GM18520 (cell line): ENCODE results near the gene AKT1.

Source experiments
- ATAC-seq: cut with Tn5 transposase; IDR thresholded peaks from one replicate; pipeline ENCODE4 v1.9.1; 2021; ENCODE audit not compliant: unreplicated experiment

The AKT1 gene

DNA sequence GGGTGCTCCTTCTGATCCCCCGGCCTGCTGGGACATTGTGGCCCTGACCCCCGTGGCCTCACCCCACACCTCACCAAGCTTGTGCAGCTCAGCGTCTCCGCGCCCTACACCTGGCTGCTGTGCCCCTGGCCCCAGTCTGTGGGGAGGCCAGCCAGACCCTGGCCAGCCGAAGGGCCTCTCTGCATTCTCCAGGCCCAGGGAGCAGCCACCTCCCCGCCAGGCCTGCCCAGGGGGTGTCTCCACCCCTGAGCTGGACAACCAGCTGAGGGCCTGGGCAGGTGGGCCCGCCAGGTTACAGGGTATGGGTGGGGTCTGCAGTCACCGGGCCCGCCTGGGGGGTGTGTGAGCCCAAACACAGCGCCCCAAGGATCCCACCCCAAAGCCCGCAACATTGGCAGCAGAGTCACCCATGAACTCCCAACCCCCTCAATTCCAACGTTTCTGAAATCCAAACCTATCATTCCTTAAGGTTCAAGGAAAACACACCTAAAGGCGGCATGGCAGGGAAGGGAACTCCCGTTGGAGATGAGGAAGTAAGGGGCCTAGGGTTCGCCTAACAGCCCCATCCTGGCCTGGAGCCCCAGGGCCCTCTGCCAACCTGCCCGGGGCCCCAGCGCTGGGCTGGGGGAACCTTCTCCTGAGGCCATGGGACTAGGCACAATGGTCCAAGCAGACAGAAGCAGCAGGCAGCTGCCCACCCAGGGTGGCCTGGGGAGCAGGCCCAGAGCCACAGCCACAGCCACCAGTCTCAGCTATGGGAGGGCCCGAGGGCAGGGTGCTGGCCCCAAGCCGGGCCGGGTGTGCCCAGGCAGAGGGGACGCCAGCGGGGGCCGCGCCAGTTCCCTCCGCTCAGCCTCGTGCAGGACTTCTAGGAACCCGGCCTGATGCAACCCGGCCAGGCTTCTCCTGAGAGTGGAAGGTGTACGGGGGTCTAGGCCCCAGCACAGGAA lies 8.5 kb downstream of the AKT1 start:
- ATAC-seq = no peak

DNA sequence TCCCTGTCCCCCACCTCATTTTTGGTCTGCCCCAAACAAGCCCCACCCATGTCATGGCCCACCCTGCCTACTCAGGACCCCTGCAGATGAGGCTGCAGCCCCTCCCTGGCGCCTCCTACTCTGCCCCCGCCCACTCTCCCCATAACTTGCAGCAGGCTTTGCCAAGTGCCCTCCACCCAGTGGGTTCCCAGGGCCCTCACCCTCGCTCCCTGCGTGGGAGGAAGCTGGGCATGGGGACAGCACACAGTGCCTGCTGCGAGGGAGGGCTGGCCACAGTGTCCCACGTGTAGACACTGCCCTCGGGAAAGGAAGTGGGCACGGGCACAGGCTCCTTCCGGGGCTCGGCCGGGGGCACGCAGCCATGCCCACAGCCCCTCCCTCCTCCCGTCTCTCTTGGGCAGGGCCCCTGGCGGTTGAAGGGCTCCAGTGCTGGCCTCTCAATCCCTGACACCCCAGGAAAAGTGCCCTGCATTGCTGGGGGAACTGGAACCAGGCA lies 9.4 kb downstream of the AKT1 start:
- no peak for ATAC-seq

DNA sequence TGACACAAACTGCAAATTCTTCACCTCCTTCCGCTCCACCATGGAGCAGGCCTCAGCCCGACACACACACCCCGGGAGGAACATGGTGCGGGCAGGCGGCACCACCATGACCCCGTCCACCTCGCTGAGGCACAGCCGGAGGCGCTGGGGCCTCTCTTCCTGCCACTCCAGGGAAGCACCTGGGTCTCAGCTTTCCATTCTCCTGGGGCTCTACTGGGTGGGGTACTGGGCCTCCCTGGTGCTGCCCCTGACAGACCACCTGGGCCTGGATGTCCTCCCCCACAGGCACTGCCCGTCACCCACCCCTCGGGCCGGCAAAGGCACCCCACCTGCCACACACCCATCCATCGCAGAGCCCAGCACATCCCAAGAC lies 9.9 kb downstream of the AKT1 start:
- no peak for ATAC-seq

DNA sequence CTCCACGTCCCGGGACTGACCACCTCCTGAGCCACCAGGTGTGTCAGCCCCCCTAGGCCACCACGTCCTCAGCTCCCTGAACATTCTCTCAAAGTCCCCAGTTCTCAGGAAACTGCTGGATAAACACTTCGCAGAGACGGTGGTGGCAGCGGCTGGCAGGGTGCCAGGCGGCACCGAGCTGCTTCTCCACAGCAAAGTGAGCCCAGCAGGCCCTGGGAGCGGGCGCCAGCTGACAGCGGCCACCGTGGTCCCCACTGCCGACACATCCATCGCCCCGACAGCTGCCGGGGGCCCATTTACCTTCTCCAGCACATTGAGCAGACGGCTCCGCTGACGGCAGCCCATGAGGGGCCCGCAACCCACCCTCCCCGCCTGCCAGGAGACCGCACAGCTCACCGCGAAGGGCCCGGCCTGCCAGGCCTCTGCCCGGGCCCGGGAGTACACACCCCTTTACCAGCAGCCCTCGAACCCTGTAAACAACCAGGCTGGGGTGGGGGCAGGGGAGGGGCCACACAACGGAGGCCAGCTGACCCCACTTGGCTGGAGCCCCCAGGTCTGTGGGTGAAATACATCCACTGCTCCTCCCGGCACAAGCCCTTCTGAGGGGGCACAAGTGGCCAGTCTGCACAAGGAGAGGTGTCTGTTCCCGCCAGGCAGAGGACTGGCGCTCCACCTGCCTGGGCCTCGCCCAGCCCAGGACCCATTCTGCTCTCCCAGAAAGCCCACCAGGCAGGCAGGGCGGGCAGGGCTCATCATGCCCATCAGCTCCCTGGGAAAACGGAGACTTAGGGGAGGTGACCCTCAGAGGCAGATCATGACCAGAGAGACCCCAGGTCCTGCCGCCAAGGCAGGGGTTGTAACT lies 10.5 kb downstream of the AKT1 start:
- ATAC-seq = no peak

DNA sequence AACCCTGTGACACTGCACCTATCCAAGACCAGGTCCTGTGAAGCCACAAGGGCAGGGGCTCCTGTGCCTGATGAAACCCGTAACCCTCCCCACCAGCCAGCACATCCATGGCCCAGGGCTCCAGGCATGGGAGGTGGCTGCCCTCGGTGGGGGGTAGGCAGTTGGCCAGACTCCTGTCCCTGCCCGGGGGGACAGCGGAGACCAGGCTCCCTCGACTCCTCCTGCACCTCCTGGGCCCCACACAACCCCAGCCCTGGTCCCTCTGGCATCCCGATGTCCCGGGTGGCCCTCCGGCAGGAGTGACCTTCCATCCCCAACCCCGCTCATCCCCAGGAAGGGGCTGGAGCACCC lies 11.4 kb downstream of the AKT1 start:
- no peak for ATAC-seq

DNA sequence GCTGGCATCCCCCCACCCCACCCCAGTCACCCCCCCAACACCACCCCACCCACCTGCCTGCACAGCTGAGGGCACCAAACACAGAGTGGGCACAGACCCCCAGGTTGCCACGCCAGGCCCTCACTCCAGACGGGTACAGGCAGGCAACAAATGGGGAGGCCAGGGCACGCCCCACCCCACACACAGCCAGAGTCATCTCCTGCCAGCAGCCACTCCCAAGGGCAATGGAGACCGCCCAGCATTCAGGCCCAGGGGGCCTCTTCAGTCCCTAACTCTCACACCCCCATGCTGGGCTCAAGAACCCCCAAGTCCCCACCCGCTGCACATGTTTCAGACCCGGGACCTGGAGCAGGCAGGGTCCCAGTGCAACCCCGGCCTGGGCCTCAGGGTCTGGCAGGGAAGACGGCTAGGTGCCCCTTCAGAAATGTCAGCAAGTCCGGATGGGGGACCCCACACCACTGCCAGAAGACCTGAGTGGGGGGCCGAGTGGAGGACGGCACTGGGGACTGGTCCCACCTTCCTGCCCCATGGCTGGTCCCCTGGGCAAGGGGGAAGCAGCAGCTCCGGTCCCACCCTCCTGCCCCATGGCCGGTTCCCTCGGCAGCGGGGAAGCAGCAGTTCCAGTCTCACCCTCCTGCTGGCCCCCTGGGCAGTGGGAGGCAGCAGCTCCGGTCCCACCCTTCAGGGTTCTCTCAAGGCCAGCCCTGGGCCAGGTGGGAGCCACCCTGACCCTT lies 11.9 kb downstream of the AKT1 start:
- ATAC-seq = no peak

DNA sequence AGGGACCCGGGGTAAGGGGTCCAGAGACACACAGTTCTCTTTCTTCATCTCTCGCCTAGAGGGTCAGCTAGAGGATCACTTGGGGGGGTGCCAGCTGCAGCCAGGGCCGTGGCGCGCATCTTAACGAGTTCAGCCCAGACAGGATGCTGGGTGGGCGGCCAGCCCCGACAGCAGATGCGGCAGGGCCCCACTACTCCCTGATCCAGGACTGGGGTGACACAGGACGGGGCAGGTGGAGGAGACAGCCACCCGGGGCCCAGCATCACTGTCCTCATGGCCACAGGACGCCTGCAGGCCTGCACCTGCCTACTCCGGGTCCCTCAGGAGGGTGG lies 12.8 kb downstream of the AKT1 start:
- ATAC-seq = no peak

DNA sequence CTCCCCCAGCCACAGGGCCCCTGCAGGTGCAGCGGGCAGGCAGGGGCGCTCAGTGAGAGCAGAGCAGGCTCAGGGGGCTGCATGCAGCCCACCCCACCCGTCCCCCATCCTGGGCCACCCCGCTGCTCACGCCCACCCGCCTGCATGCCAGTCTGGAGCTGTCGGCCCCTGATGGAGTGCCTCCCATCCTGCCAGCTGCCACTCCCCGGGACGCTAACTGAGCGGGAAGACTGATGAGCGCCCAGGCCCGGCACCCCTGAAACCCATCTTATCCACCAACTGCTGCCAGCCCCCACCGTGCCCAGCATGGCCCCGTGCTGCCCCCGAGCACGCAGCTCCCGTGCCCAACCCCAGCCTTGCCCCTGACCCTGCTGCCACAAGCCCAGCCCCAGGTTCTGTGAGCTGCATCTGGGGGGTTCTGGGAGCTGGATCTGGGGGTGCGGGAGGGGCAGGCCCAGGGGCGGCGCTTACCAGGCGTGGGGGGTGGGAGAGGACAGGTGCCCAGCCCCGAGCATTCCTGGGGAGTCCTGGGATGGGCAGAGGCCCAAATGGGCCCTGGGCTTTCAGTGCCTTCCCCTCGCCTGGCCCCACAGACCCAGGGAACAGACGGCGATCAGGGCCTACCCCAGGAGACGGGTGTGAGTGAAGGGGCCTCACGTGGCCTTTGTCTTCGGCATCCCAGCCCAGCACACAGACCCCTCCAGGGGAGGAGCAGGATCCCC lies 13.3 kb downstream of the AKT1 start:
- no peak for ATAC-seq

DNA sequence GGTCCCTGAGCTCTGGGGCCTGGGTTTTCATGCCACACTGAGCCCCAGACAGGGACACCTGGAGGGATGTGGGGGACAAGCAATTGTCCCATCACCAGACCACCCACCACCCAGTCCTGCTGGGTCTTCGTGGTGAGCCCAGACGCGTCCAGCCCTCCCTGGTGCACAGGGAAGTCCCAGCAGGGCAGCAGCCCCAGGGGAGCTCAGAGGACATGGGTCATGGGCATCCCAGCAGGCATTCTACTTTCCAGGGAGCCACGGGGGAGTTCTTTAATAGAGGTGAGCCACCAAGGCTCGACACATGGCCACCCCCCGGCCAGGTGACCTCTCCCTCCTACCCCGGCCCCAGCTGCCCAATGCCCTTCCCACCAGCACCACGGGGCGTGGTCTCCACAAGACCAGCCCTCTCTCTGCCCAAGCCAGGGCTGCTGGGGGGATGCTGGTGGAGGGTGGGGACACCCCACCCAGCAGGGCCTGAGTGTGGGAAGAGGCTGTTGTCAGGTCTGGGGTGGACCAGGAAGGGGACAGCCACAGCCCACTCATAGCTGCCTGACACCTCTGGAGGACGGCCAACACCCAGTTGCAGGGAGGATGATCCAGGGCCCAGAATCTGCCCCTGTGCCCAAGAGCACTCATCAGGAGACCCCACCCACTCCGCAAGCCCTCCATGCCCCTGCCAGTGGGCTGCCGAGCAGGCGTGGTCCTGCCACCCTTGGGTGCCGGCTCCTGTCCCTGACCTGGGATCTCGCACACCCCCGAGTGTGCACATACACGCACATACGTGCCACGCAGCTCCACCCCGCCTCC lies 14.1 kb downstream of the AKT1 start:
- no peak for ATAC-seq

DNA sequence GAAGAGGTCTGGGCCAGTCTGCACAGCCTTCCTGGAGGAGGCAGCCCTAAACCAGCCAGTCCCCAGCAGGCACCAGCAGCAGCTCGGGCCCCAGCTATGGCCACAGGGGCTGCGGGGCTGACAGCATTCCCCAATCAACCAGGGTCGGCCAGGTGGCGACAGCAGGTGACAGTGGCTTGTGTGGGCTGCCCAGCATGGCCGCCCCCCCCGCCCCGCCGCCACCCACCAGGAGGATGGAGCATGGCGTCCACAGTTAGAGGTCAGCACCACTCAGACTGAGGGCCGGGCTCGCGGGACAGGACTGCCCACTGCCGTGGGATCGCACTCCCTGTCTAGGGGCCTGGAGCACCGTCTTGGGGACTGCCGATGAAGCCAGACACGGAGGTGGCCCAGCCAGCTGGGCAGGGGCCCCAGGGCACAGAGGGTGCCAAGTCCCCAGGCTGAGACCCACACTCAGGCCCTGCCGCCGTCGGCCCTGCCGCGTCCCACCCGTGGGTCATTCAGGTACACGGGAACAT lies 15.0 kb downstream of the AKT1 start:
- ATAC-seq = no peak

DNA sequence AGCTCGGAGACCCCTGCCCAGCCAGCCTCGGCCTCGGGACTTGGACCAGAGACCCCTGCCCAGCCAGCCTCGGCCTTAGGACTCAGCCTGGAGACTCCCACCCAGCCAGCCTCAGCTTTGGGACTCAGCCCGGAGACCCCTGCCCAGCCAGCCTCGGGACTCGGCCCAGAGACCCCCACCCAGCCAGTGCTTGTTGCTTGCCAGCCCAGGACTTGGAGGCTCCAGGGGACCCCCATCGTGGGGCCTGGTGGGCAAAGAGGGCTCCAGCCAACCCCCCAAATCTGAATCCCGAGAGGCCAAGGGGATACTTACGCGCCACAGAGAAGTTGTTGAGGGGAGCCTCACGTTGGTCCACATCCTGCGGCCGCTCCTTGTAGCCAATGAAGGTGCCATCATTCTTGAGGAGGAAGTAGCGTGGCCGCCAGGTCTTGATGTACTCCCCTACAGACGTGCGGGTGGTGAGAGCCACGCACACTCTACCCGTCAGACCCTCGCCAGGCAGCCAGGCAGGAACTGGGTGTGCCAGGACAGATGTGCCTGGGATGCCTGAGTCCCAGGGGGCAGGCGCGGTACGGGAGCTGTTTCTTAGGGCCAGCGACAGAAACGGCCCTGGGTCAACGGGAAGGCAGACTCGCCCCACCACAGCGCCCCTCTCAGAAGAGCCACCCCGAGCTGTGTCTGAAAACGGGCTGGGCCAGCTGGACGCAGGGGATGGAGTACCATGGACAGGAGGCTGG lies 15.6 kb downstream of the AKT1 start:
- no peak for ATAC-seq

DNA sequence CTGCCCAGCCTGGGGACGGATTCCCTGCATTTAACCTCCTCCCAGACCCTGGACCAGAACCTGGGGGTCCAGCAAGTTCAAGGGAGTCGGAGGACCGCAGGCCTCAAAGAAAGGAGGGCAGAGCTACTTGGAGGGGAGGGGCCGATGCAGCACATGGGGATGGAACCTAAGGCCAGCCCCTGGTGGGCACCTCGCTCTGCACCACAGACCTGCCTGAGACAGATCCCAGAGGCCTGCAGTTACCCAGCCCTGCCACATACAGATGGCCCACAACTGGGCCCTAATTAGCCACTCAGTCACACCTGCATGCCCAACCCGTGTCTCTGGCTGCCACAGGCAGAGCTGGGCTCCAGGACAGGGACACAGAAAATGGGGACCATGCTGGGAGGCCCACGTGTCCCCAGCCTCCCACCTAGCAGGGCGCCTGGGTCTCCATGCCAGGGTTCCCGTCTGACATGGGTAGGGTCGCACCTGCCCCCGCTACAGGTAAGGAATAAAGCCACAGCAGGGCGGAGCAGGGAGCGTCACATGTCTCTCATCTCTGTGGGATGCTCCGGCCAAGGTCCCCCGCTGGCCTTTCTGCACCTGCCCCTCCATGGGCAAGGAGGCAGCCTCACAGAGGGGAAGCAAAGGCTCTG lies 16.7 kb downstream of the AKT1 start:
- ATAC-seq = no peak

DNA sequence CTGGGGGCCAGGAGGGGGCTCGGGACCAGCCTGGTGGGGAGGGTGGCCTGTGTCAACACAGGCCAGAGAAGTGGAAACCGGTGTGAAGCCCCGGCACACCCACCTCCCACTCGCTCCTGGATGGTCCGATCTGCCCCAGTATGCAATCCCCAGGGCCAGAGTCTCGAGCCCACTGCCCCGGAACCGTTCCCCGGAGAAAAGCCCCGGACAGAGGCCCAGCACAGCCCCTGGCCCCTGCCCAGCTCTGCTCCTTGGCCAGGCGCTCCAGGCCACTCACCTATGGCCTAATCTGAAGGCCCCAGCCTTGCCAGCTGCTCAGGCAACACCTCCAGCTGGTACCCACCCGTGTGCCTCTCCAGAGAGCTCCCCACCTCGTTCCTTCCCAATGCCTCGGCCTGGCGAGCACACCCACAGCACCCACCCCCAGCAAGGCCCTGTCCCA lies 17.7 kb downstream of the AKT1 start:
- ATAC-seq = no peak

DNA sequence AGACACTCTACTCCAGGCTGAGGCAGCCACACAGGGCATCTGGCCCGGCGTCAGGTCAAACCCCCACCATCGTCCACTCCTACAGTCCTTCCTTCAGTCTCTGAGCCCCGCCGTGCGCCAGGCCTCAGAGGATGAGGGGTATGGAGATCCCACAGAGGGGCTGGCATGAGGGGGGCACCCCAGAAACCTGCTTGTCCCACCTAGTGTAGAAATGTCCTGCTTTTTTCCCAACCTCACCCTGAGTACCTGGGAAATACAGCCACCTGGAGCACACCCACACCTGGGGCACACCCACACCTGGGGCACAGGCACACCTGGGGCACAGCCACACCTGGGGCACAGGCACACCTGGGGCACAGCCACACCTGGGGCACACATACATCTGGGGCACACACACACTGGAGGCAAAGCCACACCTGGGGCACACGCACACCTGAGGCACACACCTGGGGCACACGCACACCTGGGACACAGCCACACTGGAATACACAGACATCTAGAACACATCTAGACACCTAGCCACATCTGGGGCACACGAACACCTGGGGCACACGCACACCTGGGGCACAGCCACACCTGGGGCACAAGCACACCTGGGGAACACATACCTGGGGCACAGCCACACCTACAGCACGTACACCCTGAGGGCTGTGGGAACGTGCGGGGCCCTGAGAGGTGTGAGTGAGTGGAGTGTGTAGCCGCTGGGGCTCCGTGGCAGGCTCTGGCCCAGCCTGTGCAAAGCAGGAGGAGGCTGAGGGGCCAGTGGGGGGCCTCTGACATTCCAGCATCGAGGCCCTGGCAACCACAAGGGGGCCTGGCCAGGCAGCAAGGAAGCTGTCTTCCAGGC lies 18.4 kb downstream of the AKT1 start:
- no peak for ATAC-seq

DNA sequence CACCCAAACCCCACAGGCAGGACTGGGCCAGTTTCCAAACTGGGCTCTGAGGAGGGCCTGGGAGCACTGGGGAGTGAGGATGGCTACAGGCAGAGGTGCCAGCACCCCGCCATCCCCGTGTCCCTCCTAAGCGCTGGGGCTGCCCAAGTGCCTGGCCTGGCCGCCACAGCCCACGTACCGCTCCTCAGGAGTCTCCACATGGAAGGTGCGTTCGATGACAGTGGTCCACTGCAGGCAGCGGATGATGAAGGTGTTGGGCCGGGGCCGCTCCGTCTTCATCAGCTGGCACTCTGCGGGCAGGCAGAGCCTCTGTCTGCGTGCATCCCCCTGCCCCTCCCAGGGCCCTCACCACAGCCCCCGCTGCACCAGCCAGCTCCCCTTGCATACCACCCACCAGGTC lies 19.1 kb downstream of the AKT1 start:
- no peak for ATAC-seq

DNA sequence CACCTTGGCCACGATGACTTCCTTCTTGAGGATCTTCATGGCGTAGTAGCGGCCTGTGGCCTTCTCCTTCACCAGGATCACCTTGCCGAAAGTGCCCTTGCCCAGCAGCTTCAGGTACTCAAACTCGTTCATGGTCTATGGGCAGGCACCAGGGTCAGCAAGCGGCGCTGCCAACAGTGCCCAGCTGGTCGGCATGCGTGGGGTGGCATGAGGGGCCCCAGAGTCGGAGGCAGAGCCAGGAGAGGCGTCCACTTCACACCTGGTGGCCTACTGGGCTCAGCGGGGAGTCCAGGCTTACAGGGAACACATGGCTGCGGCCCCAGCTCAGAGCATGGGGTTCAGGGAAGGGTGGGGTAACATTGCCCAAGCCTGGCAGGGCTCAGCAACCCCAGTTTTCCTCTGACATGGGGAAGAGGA lies 20.5 kb downstream of the AKT1 start:
- ATAC-seq = no peak

DNA sequence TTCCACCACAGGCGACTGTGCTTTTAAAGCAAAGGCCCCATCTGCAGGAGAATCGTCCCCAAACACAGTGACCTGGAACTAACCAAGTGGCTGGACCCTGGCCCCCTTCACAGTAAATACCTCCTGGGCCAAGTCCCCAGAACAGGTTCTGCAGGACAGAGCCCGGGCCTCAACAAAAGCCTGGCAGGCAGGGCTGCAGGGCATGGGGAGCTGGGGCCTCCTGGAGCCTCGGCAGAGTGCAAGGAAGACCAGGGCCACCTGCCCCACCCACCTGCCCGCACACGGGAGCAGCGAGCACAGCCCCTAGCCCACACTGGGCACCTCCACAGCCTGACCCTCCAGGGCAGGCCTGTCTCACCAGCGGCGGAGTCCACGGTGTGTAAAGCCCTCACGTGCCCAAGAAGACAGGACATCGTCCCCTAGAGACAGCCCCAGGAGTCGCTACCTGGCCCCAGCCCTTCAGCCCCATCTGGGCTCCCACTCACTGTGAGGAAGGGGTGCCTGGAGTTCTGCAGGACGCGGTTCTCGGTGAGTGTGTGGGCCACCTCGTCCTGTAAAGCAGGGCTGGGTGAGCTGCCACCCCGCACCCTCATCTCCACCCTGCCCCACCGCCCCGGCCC lies 21.0 kb downstream of the AKT1 start:
- ATAC-seq = no peak
